NCI-H1092 treated with DMSO at 0.1 percent for 48 hours (cell line): Measurements from ENCODE around the gene AKT3.
"Not testable (repeated sequence)": the region's sequence is repeated elsewhere in the genome, so short reads cannot be mapped to it uniquely, and the experiment has no call there.

Experiments used
- DNase-seq: peaks from one replicate; lab custom pipeline; 2025; lab: John Stamatoyannopoulos, UW

The AKT3 gene

GRCh38 chr1:243841507-243841906 is 8.5 kb downstream of the AKT3 start:
- DNase-seq = no peak

- DNase-seq = no peak
These were observed 12.0 kb downstream of the AKT3 start for GRCh38 chr1:243837907-243838535.

- no peak for DNase-seq
These were observed 15.9 kb downstream of the AKT3 start for GRCh38 chr1:243834130-243834529.

GRCh38 chr1:243831463-243831862 is 18.6 kb downstream of the AKT3 start:
- DNase-seq = no peak

- no peak for DNase-seq
These were observed 22.8 kb downstream of the AKT3 start for GRCh38 chr1:243827206-243827605.

GRCh38 chr1:243824907-243825306 is 25.1 kb downstream of the AKT3 start:
- not testable (repeated sequence) for DNase-seq

GRCh38 chr1:243821177-243821680 is 28.8 kb downstream of the AKT3 start:
- DNase-seq = no peak

- DNase-seq = no peak
These were observed 30.6 kb downstream of the AKT3 start for GRCh38 chr1:243819438-243819839.

GRCh38 chr1:243818978-243819377 is 31.1 kb downstream of the AKT3 start:
- no peak for DNase-seq

GRCh38 chr1:243814718-243815117 is 35.3 kb downstream of the AKT3 start:
- no peak for DNase-seq

- not testable (repeated sequence) for DNase-seq
These were observed 42.7 kb downstream of the AKT3 start for GRCh38 chr1:243807346-243807745.

GRCh38 chr1:243806310-243806709 is 43.7 kb downstream of the AKT3 start:
- no peak for DNase-seq

- no peak for DNase-seq
These were observed 47.3 kb downstream of the AKT3 start for GRCh38 chr1:243802736-243803135.

- DNase-seq = no peak
These were observed 48.7 kb downstream of the AKT3 start for GRCh38 chr1:243801378-243801777.

GRCh38 chr1:243799908-243800307 is 50.1 kb downstream of the AKT3 start:
- DNase-seq = no peak

GRCh38 chr1:243798726-243799125 is 51.3 kb downstream of the AKT3 start:
- no peak for DNase-seq

GRCh38 chr1:243796016-243796415 is 54.0 kb downstream of the AKT3 start:
- DNase-seq = no peak

- no peak for DNase-seq
These were observed 56.7 kb downstream of the AKT3 start for GRCh38 chr1:243793298-243793697.

GRCh38 chr1:243792891-243793290 is 57.2 kb downstream of the AKT3 start:
- no peak for DNase-seq

GRCh38 chr1:243792401-243792800 is 57.6 kb downstream of the AKT3 start:
- no peak for DNase-seq

GRCh38 chr1:243791586-243792267 is 58.3 kb downstream of the AKT3 start:
- DNase-seq = no peak

GRCh38 chr1:243790404-243790803 is 59.6 kb downstream of the AKT3 start:
- no peak for DNase-seq

GRCh38 chr1:243786531-243786930 is 63.5 kb downstream of the AKT3 start:
- DNase-seq = no peak

GRCh38 chr1:243784506-243784905 is 65.5 kb downstream of the AKT3 start:
- DNase-seq = no peak
